H1 (cell line): ENCODE results near the gene SARS2. TPM values are rescaled to one million over a fixed set of nuclear protein-coding genes. Genes with fewer than 3 reads are reported as not detected.

Experiments used
- CTCF ChIA-PET: fragments of 300-600 bp; sonication (Branson Sonifier 250); formaldehyde crosslinking; loops from one replicate; lab custom pipeline; 2021; ENCODE audit not compliant: partially characterized antibody; lab: Charles Lee
- POLR2A ChIA-PET: fragments of 300-600 bp; sonication (Branson Sonifier 250); formaldehyde crosslinking; loops from one replicate; lab custom pipeline; 2021; ENCODE audit warnings: inconsistent platforms; ENCODE audit not compliant: partially characterized antibody; lab: Charles Lee
- DNase-seq, 2 experiments: peaks; one replicate each; pipeline versions ENCODE4 v3.0.0 to v3.0.0-alpha.2; 2010 to 2022; ENCODE audit warnings: low spot score in 2 of 2, low read depth in 1 of 2, mixed read lengths in 1 of 2
- FAIRE-seq: peaks from 2 replicates; lab custom pipeline; 2011; peaks lifted over from hg19 to GRCh38; lab: Jason Lieb, UNC
- H2AFZ ChIP-seq: 2 replicates; pipeline ENCODE4 v1.8.1; 2012; ENCODE audit warnings: low read length, inconsistent platforms
- H2AK5ac ChIP-seq: 2 replicates; pipeline ENCODE4 v1.6.1; 2013; ENCODE audit warnings: low read depth, low read length
- H2BK120ac ChIP-seq: replicated peaks from 2 replicates; pipeline ENCODE3; 2013; ENCODE audit warnings: low read depth, low read length, inconsistent platforms
- H2BK12ac ChIP-seq: 2 replicates; pipeline ENCODE4 v1.6.1; 2013; ENCODE audit warnings: low read depth, low read length
- H2BK15ac ChIP-seq: 2 replicates; pipeline ENCODE4 v1.6.1; 2013; ENCODE audit warnings: low read length
- H2BK20ac ChIP-seq: 2 replicates; pipeline ENCODE4 v1.6.1; 2013; ENCODE audit warnings: low read length
- H2BK5ac ChIP-seq: 2 replicates; pipeline ENCODE4 v1.6.1; 2013; ENCODE audit warnings: low read depth, low read length
- H3K14ac ChIP-seq: 2 replicates; pipeline ENCODE4 v1.6.1; 2013; ENCODE audit warnings: inconsistent platforms; ENCODE audit not compliant: insufficient read length
- H3K18ac ChIP-seq: 2 replicates; pipeline ENCODE4 v1.6.1; 2013; ENCODE audit warnings: low read length; ENCODE audit errors: extremely low read depth
- H3K23ac ChIP-seq: 2 replicates; pipeline ENCODE4 v1.6.1; 2013; ENCODE audit warnings: inconsistent platforms; ENCODE audit not compliant: insufficient read length
- H3K23me2 ChIP-seq: 2 replicates; pipeline ENCODE4 v1.6.1; 2013; ENCODE audit warnings: low read depth, low read length
- H3K27ac ChIP-seq: 2 replicates; pipeline ENCODE4 v1.6.1; 2011; ENCODE audit warnings: low read depth, low read length, inconsistent platforms
- H3K27me3 ChIP-seq, 4 experiments: replicated peaks in 1 of 4; 1 replicate in 1 of 4; 2 replicates in 3 of 4; pipeline versions ENCODE4 v1.6.1 to v1.8.1; 2011 to 2013; ENCODE audit warnings: low read length in 3 of 4, mild to moderate bottlenecking in 3 of 4, inconsistent platforms in 2 of 4, mixed read lengths in 2 of 4, moderate library complexity in 1 of 4; ENCODE audit not compliant: control insufficient read depth in 3 of 4, insufficient read depth in 3 of 4; ENCODE audit errors: extremely low read depth in 1 of 4
- H3K36me3 ChIP-seq, 4 experiments: 2 replicates each; pipeline versions ENCODE4 v1.6.1 to v1.8.1; 2011 to 2013; ENCODE audit warnings: mild to moderate bottlenecking in 4 of 4, low read length in 3 of 4, moderate library complexity in 2 of 4, control low read depth in 1 of 4, inconsistent platforms in 1 of 4; ENCODE audit not compliant: insufficient read depth in 4 of 4, control insufficient read depth in 2 of 4
- H3K4ac ChIP-seq: replicated peaks from 2 replicates; pipeline ENCODE3; 2013; ENCODE audit warnings: low read length, low read depth, mixed read lengths, inconsistent platforms; ENCODE audit not compliant: insufficient read length
- H3K4me1 ChIP-seq, 4 experiments: replicated peaks in 1 of 4; 1 replicate in 1 of 4; 2 replicates in 3 of 4; pipeline versions ENCODE4 v1.6.1 to v1.8.1; 2011 to 2013; ENCODE audit warnings: low read length in 3 of 4, inconsistent platforms in 2 of 4, mixed read lengths in 1 of 4; ENCODE audit not compliant: insufficient read depth in 4 of 4, control insufficient read depth in 3 of 4
- H3K4me2 ChIP-seq, 2 experiments: 2 replicates each; pipeline versions ENCODE4 v1.6.1 to v1.8.1; 2011 to 2013; ENCODE audit warnings: low read depth in 2 of 2, low read length in 2 of 2, control low read depth in 1 of 2, inconsistent platforms in 1 of 2, mild to moderate bottlenecking in 1 of 2; ENCODE audit not compliant: insufficient read depth in 1 of 2
- H3K4me3 ChIP-seq, 4 experiments: fragments of 200-600, 300-600 bp in 1 of 4; sonication (generic), shearing (Covaris generic), sonication (Bioruptor Twin) in 1 of 4; 2 replicates each; pipeline versions ENCODE4 v1.5.1 to v1.8.1; 2011 to 2016; ENCODE audit warnings: low read length in 4 of 4, low read depth in 3 of 4, control low read depth in 2 of 4, inconsistent platforms in 2 of 4, mild to moderate bottlenecking in 2 of 4, mixed read lengths in 1 of 4, moderate library complexity in 1 of 4; ENCODE audit not compliant: insufficient read depth in 2 of 4; ENCODE audit errors: extremely low read depth in 1 of 4
- H3K56ac ChIP-seq: replicated peaks from 2 replicates; pipeline ENCODE3; 2013; ENCODE audit warnings: low read depth, mild to moderate bottlenecking, mixed read lengths, low read length, inconsistent platforms; ENCODE audit not compliant: insufficient read length
- H3K79me1 ChIP-seq: 2 replicates; pipeline ENCODE4 v1.6.1; 2013; ENCODE audit warnings: low read depth, low read length, control low read depth
- H3K79me2 ChIP-seq, 2 experiments: 2 replicates each; pipeline versions ENCODE4 v1.6.1 to v1.8.1; 2012 to 2013; ENCODE audit warnings: low read length in 2 of 2, mild to moderate bottlenecking in 2 of 2, inconsistent platforms in 1 of 2; ENCODE audit not compliant: insufficient read depth in 2 of 2, control insufficient read depth in 1 of 2
- H3K9ac ChIP-seq, 4 experiments: replicated peaks in 1 of 4; 1 replicate in 1 of 4; 2 replicates in 3 of 4; pipeline versions ENCODE4 v1.6.1 to v1.8.1; 2011 to 2013; ENCODE audit warnings: low read depth in 3 of 4, low read length in 3 of 4, control low read depth in 2 of 4, mild to moderate bottlenecking in 2 of 4, moderate library complexity in 2 of 4, inconsistent platforms in 1 of 4; ENCODE audit errors: extremely low read depth in 1 of 4
- H3K9me3 ChIP-seq, 2 experiments: 2 replicates each; pipeline versions ENCODE4 v1.6.1 to v1.8.1; 2012 to 2013; ENCODE audit warnings: mild to moderate bottlenecking in 2 of 2, moderate library complexity in 2 of 2, control low read depth in 1 of 2, inconsistent platforms in 1 of 2, low read depth in 1 of 2, low read length in 1 of 2, mixed read lengths in 1 of 2; ENCODE audit not compliant: insufficient read depth in 2 of 2
- H4K20me1 ChIP-seq, 2 experiments: replicated peaks in 1 of 2; 2 replicates each; pipeline versions ENCODE3 to v1.8.1; 2011 to 2013; ENCODE audit warnings: inconsistent platforms in 2 of 2, low read length in 2 of 2, mild to moderate bottlenecking in 1 of 2; ENCODE audit not compliant: insufficient read depth in 2 of 2, control insufficient read depth in 1 of 2
- H4K5ac ChIP-seq: 2 replicates; pipeline ENCODE4 v1.6.1; 2013; ENCODE audit warnings: low read length, low read depth, mixed read lengths, inconsistent platforms; ENCODE audit not compliant: insufficient read length
- H4K8ac ChIP-seq: 2 replicates; pipeline ENCODE4 v1.8.0; 2013; ENCODE audit warnings: mild to moderate bottlenecking, moderate library complexity, low read length, inconsistent platforms; ENCODE audit not compliant: insufficient read depth; ENCODE audit errors: extremely low read depth
- H4K91ac ChIP-seq: replicated peaks from 2 replicates; pipeline ENCODE3; 2013; ENCODE audit warnings: low read length, mixed read lengths, inconsistent platforms; ENCODE audit not compliant: insufficient read length
- BRCA1 ChIP-seq: IDR thresholded peaks from 2 replicates; pipeline ENCODE4 v1.6.1; 2012; ENCODE audit warnings: low read depth, low read length, improper control_type of control experiment
- CHD1 ChIP-seq: IDR thresholded peaks from 2 replicates; pipeline ENCODE4 v1.6.1; 2012; ENCODE audit warnings: low read depth, low read length, improper control_type of control experiment
- FOSL1 ChIP-seq: IDR thresholded peaks from 2 replicates; pipeline ENCODE4 v1.6.1; 2011; ENCODE audit warnings: mild to moderate bottlenecking, low read depth, low read length, moderate library complexity; ENCODE audit not compliant: insufficient read depth
- HDAC6 ChIP-seq: IDR thresholded peaks from one replicate; pipeline ENCODE4 v1.7.1; 2012; ENCODE audit warnings: low read depth, mild to moderate bottlenecking, inconsistent platforms, low read length, moderate library complexity
- POLR2A ChIP-seq, 2 experiments: IDR thresholded peaks; 1 replicate in 1 of 2; 2 replicates in 1 of 2; pipeline ENCODE4 v1.6.1; 2011; ENCODE audit warnings: low read depth in 2 of 2, low read length in 2 of 2, mild to moderate bottlenecking in 2 of 2; ENCODE audit errors: control extremely low read depth in 1 of 2
- TAF1 ChIP-seq: IDR thresholded peaks from 2 replicates; pipeline ENCODE4 v1.6.1; 2011; ENCODE audit warnings: mild to moderate bottlenecking, low read depth, low read length
- WGBS, 2 experiments: shearing (Covaris generic) in 1 of 2; methylation state at CpG; one replicate each; pipeline versions ENCODE4 v1.1.6 to v1.1.7; 2013 to 2015; ENCODE audit warnings: low lambda C conversion rate in 2 of 2, mixed read lengths in 2 of 2, inconsistent platforms in 1 of 2, low coverage in 1 of 2, missing lambda C conversion rate in 1 of 2; ENCODE audit not compliant: insufficient replicate concordance in 2 of 2, insufficient coverage in 1 of 2, insufficient read length in 1 of 2; ENCODE audit errors: extremely low coverage in 1 of 2, missing lambda C conversion rate in 1 of 2; 5-methylcytosine and 5-hydroxymethylcytosine counted together
- polyA plus RNA-seq, 7 experiments: library from polyadenylated mRNA; depleted of rRNA in 3 of 7; stranded (reverse) in 5 of 7; unstranded in 2 of 7; fragments of >200 nt in 5 of 7; fragments of 200-250 nt in 2 of 7; gene quantifications; 1 replicate in 5 of 7; 2 replicates in 1 of 7; 4 replicates in 1 of 7; pipeline versions ENCODE4 v1.2.1 to v1.2.3, GENCODE V29; 2011 to 2013; ENCODE audit warnings: missing spikeins in 2 of 7, mixed read lengths in 2 of 7
- total RNA-seq: library from RNA; stranded (reverse); fragmentation: NEBNext Ultra II Directional; extraction: Animal tissue kit (Norgen Biotek cat#: 25700); gene quantifications from 2 replicates; pipeline ENCODE4 v1.2.1, GENCODE V29; 2021

The SARS2 gene
- total and polyA plus RNA-seq, 2 of the 8 experiments (the other 6 are each of a cell fraction or from before 2014, with no cell fraction given) = 68.0 to 102 TPM

DNA sequence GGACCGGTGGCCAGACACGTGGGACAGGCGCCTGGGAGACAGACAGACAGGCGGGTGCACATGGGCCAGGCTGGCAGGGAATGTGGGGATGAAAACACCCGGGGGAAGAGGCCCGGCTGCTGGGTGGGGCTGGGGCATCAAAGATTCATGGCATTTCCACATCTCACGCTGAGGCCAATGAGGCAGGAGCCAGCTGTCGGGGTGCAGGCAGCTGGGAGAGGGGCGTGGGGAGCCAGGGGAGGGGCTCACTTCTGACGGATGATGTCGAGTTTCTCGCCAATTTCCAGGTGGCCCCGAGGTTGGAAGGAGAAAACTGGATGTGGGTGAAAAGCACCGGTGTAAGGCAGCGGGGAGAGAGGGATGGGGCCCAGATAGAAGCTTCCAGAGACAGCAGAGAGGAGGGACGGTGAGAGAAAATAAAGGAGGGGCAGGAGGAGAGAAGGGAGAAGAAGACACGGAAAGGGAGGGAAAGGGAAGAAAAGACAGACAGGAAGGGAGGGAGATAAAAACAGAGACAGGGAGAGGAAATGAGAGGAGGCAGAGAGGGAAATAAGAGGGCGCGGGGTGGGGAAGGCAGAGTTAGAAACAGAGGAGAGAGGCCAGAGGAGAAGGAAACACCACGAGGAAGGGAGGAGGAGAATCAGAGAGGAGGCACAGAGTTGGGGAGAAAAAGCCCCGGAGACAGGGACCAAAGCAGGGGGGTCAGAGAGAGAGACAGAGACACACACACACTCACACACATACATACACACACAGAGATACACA is 10.5 kb downstream of the SARS2 start:
- no peaks in the 10 kb centered on the region for H3K27me3 ChIP-seq
- DNase-seq (no peak), FAIRE-seq (no peak)
- no peaks in the 10 kb centered on the region for H3K9me3 ChIP-seq
- no peaks in the 10 kb centered on the region for H3K4me1 ChIP-seq
- H2BK120ac ChIP-seq = no peak overlapping the region
- H3K79me1 ChIP-seq = no peaks in the 10 kb centered on the region
- peaks cover 0 to 10% of the 10 kb centered on the region in 2 experiments for H4K20me1 ChIP-seq
- H2BK15ac ChIP-seq = no peak overlapping the region; the same call in 1 of the 2 replicates
- no peaks in the 10 kb centered on the region; a peak in 1 of 4 replicates for H3K79me2 ChIP-seq
- H3K18ac ChIP-seq = no peak overlapping the region
- H3K23ac ChIP-seq = no peak overlapping the region
- no peak overlapping the region for H3K27ac ChIP-seq
- ChIA-PET POLR2A (interaction anchor here (0.8 to 2.4 kb wide), 6 partner anchors 10 to 197 kb away, joined by 3 to 10 read pairs (median 5); partner anchors contain the start of genes MRPS12, NFKBIB, SARS2 and SIRT2), CTCF (no interaction called here)
- H4K5ac ChIP-seq = no peak overlapping the region
- no peak overlapping the region for H3K4ac ChIP-seq
- H2BK12ac ChIP-seq = no peak overlapping the region
- no peak overlapping the region for H4K8ac ChIP-seq
- no peak overlapping the region for H2BK20ac ChIP-seq
- H3K4me3 ChIP-seq = no peak overlapping the region
- no peak overlapping the region for H4K91ac ChIP-seq
- WGBS, 2 experiments = 94% methylated on average over 14 of the region's 21 CpGs; no CpG with 5 or more reads in 1 of the 2 experiments
- H2BK5ac ChIP-seq = no peak overlapping the region
- no peak overlapping the region for H3K9ac ChIP-seq
- H3K23me2 ChIP-seq = peaks cover 6% of the 10 kb centered on the region; the same call in 1 of the 2 replicates
- H3K56ac ChIP-seq = no peak overlapping the region
- H2AFZ ChIP-seq = no peak overlapping the region
- no peak overlapping the region for H3K4me2 ChIP-seq
- no peak overlapping the region; the same call in 1 of the 2 replicates for H2AK5ac ChIP-seq
- peaks cover 6 to 35% (median 21%) of the 10 kb centered on the region in 4 experiments for H3K36me3 ChIP-seq
- no peak overlapping the region for H3K14ac ChIP-seq
- TF ChIP-seq HDAC6 = no peak
- TF ChIP-seq POLR2A (IDR thresholded peaks at IDR 0.05; ENCODE audit: control extremely low read depth in 1 of 2, low read depth in 2 of 2, low read length in 2 of 2) = no peak
- no peak for TF ChIP-seq BRCA1
- no peak for TF ChIP-seq FOSL1
- no peak for TF ChIP-seq CHD1
- no peak for TF ChIP-seq TAF1
